Stimulated activated CD4-positive, alpha-beta T cell treated with anti-CD3 and anti-CD28 coated beads, Interleukin-1b, Interleukin-23, amount 100 ng/mL, for 4 hours (primary cell): ENCODE measurements around the gene CTIF.

Source experiments
- DNase-seq, 2 donors: peaks; one replicate each; pipeline ENCODE4 v3.0.0-alpha.2; 2020; ENCODE audit warnings: low read depth in 2 of 2

CTIF gene

DNA sequence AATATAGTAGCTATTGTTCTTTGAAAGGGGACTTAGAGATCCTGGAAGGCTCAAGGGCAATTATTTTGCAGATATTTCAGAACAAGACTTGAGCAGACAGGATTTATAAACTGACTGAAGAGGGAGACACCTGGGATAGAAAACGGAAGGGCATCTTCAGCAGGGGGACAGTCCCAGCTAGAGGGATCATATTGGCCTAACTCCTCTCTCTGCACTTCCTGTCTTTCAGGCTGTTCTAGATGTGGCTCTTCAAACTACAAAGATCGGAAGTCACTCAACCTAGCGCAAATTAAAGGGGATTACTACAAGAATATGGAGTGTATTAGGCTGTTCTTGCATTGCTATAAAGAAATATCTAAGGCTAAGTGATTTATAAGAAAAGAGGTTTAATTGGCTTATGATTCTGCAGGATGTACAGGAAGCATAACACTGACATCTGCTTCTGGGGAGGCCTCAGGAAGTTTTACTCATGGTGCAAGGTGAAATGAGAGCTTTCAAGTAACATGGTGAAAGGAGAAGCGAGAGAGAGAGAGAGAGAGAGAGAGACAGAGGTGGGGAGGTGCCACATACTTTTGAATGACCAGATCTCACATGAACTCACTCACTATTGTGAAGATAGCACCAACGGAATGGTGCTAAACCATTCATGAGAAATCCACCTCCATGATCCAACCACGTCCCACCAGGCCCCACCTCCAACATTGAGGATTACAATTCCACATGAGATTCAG is 5.3 kb upstream of the CTIF start:
- DNase-seq: no peak

DNA sequence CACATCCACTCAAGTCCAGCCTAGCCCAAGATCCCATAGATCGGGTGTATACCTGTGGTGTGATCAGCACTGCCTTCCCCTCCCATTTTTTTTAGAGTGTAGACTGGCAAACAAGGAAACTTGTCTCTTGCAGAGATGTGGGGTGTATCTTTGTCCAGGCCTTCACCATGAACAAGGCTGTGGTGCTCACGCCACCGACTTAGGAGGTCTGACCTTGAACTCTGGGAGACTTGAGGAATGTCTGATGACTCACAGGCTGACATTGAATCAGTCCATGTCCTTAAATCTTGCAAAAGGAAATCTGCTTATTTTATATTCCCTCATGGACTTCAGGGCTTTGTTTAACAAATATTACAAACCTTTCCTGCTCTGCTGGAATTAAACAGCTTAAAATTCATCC is 4.5 kb upstream of the CTIF start:
- DNase-seq: no peak

DNA sequence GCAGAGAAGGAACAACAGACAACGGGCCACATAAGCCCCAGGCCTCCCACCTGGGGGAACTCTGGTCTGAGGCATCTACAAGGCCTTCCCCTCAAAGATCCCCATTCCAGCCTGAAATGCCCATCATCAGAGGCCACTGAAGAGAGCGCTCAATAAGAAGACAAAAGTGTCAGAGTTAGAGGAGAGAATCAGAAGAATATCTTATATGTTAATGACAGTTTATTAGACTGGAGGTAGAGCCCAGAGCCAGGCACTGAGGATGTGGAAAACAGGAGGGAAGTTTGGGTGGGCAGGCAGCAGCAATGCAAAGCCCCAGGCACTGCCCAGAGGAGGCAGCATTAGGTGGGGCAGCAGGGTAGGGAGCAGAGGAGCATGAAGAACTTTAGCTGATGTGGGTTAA is 2.9 kb upstream of the CTIF start:
- DNase-seq: no peak

DNA sequence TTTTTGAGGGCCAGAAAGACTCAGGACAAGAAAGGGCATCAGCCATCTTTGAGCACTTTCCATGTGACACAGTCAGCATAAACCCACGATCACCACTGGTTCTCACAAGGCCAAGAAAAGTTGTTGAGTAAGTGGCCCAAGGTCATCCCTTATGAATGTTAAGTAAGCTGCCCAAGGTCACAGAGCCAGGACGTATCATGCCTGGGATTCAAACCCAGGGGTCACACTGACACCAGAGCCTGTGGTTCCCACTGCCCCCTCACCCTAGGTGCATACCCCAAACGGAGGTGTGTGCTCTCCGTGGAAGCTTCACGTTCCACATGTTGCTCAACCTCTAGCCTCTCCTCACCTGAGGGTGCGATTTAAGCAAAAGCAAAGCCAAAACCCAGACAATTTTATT is 2.3 kb upstream of the CTIF start:
- no peak for DNase-seq

DNA sequence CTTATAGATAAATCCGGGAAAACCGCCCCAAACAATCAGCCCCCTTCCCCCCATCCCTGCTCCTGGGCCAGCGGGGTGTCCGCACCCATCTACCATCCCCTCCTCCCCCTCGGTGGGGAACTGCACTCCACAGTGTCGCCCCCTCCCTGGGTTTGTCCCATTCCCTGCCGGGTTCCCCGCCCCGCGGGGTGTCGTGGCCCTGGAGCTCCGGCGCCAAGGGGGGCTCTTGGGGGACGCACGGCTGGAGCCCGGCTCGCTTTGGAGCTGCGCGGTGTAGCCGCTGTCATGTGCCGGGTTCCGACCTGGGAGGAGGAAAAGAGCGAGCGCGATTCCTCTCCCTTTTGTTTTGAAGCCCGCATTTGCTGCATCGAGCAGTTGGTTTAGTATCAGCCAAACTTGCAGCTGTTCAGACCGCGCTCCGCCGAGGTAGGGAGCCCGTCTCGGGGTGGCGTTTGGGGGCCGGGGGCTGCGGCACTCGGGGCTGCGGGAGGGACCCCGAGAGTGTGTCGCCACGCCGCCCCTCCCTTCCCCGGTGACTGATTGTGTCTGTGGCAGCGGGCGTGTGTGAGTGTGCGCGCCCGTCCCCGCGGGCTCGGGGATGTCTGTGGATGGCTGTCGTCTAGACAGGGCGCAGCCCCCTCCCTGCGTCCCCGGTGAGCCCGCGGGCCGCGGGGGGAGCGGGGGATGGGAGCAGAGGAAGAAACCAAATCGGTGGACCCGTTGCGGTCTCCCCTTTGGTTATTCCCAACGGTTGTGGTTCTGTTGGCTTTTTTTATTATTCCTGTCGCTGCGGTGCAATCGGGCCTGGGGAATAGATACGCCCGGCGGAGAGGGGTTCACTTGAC is 797 bp downstream of the CTIF start:
- peak; percentile 12 to 15 for DNase-seq

DNA sequence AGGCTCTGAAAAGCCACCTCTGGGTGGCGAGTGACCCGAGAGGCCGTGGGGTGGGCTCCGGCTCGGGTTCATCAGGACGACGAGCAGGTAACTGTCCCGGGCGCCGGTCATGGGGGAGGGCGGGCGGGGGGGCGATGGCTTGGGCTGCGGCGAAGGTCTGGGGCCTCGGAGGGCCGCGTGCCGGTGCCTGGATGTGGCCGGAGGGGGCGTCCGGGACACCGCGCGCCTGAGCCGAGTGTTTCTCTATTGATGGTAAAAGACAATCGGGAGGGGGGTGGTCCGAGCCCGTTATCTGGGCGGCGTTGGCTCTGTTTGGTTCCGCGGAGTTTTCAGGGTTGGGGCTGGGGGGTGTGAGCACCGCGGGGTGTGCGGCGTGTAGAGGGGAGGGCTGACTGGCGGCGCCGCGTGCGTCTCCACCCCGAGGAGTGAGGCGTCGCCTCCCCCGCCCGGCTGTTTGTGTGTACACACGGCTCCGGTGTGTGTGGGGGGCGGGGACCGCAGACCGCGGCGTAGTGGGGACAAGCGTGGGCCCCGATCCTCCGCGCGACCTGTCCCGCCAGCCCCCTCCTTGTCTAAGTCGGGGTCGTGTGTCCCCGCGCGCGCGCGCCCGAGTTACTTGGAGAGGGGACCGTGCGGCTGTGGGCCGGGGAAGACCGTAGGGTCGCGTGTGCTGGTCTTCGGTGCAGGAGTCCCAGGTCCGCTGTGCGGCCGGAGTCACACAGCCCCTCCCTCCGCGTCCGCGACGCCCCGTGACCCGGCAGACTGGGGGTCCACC is 1.6 kb downstream of the CTIF start:
- DNase-seq: peak; percentile 43 to 49

DNA sequence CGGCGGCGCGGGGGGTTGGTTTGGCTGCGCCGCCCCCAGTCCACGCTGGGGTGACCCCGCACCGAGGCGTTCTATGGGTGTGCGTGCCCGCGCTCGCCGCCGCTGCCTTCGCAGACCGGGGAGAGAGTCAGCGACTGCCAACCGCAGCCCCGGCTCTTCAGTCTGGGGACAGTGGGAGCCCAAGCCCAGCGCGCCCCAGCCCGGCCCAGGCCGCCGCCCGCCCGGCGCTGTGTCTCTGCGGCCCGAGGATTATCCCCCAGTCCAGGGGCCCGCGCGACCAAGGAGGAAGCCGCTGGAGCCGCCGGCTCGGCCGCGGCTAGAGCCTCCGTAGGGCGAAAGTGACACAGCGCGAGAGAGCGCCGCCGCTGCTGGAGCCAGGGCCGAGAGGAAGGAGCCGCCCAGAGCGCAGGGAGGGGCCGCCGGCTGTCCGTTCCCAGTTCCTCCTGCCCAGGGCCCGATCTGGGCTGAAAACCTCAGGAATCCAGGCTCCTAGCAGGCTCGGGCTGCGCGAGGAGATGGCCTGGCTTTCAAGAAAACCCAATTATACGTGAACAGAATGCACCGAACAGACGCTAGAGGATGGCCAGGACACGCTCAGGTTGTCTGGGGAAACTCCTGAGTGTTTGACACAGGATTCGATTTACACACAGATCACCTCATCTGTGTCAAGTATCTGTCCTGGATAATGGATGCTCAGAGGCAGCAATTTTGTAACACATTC is 2.4 kb downstream of the CTIF start:
- DNase-seq: peak in 1 of 2 donors; percentile 7

DNA sequence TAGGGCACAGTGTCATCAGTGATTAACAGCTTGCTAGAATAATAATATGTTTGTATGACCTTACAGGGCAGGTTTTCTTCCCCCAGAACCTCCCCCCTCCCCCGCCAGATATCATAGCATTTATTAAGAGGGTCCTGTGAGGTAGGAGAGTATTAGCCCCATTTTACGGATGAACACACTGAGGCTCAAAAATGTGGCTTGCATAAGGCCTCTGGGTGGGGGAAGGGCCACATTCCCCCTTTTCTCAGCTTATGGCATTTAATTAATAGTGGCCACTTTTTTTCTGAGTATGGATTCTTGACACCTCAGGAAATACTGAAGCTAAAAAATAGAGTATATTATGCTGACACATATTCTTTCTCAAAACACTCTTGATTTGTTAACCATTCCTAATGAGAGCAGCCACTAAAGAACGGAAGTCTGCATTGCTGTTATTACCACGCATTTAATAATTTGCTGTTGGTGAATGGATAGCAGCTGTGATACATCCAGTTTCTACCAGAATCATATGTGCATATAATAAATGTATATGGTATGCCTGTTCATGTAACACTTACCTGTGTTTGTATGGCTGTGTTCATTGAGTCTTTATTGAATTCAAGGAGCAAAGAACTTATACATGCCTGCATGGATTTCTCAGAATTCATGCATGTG is 3.0 kb downstream of the CTIF start:
- DNase-seq: no peak

DNA sequence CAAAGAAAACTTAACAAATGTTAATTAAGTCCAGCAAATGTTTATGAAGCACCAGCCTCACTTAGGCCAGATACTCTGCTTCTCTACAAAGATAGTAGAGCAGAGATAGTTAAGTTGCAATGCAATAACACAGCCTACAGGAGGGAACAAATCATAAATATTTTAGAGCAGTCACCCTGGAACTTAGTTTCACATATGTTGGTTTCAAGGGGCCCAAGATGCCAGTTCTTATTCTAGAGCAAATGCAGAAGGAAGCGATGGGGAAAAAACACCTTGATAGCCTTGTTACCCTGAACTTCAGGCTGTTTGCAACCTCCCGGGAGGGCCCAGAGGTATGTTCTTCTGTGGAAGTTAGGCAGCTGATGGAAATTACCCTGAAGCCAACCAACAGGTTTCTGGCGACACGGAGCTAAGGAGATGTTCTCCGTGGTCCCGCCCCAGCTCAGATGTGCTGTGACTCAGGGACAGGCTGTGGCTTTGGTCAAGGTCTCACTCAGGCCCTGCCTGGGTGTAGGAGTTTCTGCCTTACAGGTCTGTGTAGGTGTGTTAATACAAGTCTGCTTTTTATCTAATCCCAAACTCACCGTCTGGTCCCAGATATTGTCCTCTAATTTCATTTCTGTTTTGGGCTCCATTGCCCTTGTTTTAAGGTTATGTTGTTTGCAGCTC is 3.8 kb downstream of the CTIF start:
- DNase-seq: no peak

DNA sequence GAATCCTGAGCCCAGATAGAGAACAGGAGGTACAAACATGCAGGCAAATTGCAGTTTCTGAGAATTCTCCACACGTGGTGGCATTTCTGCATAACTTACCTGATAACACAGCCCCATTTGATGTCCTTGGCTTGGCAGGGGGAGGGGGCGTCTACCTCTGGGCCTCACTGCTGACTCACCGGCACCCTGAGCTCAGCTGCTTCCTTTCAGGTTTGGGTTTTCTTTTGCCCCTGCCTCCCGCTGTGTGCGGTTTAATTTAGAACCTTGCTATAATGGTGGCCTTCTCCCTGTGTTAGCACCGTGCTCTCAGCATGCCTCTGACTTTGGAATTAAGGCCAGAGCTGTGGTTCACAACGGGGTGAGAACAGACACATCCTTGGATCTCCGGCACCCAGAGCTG is 4.4 kb downstream of the CTIF start:
- peak; percentile 7 to 28 for DNase-seq

DNA sequence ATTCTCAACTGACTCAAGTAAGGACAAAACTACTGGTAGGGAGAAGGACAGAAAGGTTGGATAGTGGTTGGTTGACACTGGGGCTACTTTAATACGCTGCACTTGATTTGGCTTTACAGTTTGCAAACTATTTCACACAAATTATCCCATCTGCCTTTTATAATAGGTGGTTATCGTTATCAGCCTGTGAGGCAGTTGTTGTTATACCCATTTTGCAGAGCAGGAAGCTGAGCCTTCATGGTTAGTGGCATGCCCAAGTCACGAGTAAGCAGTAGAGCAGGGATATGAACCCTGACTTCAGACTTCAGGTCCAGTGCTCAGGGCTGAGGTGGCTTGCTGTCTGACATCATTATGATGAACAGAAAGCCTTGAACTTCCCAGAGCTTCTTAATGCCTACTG is 5.3 kb downstream of the CTIF start:
- no peak for DNase-seq

DNA sequence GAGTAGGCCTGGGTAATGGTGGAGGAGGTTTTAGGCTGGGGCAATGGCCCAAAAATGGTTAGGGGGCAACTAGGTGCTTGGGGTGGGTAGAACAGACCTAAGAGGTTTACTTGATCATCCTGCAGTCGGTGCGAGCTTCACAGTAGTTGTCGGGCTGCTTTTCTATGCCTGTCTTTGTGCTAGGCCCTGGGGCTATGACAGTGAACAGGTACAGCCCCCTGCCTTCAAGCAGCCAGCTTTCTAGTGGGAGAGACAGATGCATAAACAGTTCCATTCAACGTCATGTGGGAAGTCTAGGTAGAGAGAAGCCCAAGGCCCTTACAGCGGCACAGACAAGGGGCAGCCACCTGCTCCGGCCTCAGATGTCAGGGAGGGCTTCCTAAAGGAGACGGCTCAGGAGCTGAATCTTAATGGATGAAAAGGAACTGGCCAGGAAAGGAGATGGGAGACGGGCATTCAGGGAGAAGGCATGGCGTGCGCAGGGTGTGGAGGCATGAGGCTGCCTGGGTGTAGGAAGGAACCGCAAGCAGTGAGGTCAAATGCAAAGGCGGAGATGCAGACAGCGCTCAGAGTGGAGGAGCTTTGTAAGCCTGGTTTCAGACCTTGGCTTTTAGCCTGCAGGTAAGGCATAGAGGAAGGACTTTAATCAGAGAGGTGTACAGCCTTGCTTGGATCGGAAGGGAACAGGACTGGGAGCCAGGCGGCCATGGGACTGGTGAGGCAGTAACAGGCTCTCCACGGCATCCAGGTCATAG is 6.0 kb downstream of the CTIF start:
- no peak for DNase-seq

DNA sequence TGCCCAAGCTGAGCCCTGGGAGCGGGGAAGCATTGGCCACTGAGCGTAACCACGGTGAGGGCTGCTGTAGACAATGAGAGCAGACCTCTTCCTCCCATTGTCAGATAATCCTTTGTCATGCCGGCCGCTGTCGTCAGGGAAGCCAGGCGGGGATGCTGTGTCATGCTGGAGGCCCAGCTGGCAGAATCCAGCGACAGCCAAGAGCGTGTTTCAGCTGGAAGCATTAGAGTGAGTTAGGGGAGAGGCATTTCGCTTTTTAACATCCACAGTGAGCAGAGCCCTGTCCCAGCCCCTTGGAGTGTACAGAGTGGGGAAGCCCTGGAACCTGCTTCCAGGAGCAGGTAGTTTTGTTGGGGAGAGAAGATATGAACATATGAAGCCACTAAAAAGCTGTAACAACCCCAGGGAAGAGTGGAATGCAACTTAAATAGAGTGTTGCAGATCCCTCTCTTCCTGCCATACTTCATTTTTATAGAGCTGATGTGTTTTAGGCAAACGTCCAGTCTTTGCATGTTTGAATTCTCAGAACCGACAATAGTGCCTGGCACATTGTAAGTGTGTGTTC is 7.0 kb downstream of the CTIF start:
- no peak for DNase-seq

DNA sequence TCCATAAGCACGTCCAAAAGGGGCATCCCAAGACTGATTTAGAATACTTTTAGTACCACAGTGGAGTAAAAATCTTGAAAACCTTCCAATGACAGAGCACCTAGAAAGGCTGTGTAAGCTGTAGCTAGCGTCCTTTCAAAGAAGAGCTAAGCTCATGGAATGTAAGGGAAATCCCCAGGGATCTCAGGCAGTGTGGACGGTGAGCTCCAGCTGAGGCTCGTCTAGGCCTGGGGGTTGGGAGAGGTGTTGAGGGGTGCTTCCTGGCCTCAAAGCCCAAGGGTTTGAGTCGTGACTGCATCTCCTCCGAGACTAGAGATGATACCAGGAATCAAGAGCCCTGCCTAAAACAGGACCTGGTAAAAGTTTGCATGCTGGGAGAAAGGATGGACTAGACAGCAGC is 7.6 kb downstream of the CTIF start:
- no peak for DNase-seq

DNA sequence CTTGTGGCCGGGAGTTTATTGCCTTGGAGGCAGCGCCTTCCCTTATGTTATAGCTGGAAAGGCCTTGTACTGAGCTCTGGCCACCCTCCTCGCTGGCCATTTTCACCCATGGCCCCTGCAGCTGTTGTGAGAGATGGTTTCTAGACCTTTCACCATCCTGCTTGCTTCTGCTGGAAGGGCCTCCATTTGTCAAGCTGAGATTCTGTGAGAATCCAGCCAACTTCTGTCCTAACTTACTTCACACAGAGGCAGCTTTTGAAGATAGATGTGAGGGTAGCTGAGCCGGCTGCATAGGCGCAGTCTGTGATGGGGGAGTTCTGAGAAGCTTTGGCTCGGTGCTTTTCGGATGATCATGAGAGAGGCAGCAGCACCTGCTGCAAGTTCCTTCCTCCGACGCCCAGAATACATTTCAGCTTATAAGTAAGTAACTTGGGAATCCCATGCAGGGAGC is 8.7 kb downstream of the CTIF start:
- no peak for DNase-seq

DNA sequence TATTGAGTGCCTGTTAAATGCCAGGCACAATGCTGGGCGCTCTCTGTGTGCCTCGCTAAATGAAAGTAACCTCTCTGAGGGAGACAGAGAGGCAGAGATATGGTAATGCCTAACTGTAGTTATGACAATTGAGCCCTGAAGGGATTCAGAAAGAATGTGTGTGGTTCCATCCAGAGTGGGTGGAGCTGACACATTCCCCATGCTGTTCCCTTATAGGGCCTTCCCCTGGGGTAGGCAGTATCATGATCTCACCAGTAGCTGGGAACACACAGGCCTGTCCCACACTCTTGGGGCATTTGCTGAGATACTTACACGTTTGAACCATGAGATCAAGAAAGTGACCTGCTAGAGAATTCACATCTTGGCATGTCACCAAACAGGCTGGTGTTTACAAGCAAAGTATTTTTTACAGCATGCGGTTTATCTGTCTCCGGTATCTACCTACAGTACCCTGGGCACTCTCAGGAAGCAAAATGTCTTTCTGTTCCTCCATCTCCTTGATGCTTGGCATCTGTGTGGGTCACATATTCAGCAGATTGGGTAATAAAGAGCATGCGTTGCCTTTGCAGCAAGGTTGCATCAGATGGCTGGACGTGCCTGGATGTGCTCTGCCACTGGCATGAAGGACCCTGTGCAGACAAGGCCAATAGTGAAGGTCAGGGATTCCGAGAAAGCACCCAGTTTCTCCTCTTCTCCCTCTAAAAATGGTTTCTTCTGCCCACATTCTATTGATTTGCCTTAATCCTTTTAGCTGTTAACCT is 9.4 kb downstream of the CTIF start:
- DNase-seq: no peak

DNA sequence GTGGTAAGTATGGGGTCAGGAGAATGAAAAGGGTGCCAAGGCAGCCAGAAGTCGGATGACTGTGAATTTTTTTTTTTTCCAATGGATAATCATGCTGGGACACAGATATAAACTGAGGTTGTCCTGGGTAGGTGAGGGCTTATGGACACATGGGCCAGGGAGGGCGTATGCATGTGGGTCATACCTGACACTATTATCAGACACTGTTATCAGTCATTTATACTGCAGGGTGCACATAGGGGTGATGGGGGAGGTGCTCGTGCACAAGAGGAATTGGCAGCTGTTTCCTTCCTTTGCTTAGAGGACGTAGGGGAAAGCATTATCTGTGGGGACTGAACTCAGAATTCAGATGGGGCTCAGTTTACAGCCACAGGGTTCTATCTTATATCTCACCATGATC is 10.1 kb downstream of the CTIF start:
- no peak for DNase-seq

DNA sequence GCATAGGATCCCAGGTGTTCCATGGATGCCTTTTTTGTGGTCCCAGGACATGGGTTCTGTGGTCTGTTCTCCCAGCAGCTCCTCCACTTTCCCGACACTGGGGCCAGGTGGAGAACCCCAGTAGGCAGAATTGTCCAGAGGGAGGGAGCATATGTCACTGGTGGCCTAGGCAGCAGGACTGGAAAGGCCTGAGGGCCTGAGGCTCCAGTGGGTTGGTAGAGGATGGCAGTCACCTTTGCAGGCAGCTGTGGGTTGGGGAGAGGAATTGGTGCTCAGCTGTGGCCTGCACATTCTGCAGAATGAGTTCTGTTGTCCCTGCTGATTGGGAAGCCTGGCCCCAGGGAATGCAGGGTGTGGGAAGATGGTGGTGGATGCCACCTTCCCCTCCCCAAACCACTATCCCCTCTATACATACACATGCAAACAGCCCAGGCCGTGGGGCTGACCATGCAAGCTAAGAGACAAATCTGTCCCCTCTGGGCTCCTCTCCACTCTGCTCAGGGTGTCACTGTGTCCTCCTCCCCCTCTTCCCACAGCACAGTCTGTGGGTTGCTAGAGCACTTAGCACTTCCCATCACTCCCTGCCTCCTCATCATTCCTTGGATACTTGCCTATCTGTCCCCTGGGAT is 11.4 kb downstream of the CTIF start:
- DNase-seq: no peak
